Ovary (tissue), 3 donors: ENCODE data around the gene MTHFD2.

Experiments
- EP300 ChIP-seq: sonication (generic); formaldehyde crosslinking; IDR thresholded peaks from one replicate; pipeline ENCODE4 v1.6.1; 2017; ENCODE audit warnings: antibody characterized with exemption
- POLR2A ChIP-seq: fragments of 450-650 bp; IDR thresholded peaks from one replicate; pipeline ENCODE4 v1.6.1; 2017; ENCODE audit warnings: antibody characterized with exemption, mild to moderate bottlenecking, moderate library complexity
- TF ChIP-seq, protein P1 (sequence below), 3 donors: fragments of 450-650 bp in 2 of 3; fragments of 200-600 bp in 1 of 3; IDR thresholded peaks; one replicate each; pipeline versions ENCODE4 v1.5.1 to v1.8.0; 2016 to 2022; ENCODE audit warnings: antibody characterized with exemption in 3 of 3, mild to moderate bottlenecking in 1 of 3
- donor health status: DM: no; HTN: no; CAD: no.

DNA sequence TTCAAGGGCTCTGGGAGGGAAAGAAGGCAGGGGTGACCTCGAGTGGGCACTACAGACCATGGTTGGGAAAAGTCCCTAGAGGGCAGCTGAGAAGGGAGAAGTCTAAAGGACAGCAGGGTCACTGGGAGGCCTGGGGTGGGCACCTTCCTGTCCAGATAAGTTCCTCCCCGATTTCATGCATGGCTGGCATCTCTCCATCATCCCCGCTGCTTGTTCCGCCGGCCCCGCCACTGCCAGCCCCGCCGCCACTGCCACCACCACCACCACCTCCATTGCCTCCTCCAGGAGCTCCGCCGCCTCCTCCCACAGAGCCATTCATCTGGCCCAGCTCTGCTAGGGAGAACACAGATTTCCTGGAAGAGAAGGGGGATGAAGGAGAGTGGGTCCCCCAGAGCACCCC, 53.6 kb downstream of the MTHFD2 start:
- TF ChIP-seq, protein P1, sequence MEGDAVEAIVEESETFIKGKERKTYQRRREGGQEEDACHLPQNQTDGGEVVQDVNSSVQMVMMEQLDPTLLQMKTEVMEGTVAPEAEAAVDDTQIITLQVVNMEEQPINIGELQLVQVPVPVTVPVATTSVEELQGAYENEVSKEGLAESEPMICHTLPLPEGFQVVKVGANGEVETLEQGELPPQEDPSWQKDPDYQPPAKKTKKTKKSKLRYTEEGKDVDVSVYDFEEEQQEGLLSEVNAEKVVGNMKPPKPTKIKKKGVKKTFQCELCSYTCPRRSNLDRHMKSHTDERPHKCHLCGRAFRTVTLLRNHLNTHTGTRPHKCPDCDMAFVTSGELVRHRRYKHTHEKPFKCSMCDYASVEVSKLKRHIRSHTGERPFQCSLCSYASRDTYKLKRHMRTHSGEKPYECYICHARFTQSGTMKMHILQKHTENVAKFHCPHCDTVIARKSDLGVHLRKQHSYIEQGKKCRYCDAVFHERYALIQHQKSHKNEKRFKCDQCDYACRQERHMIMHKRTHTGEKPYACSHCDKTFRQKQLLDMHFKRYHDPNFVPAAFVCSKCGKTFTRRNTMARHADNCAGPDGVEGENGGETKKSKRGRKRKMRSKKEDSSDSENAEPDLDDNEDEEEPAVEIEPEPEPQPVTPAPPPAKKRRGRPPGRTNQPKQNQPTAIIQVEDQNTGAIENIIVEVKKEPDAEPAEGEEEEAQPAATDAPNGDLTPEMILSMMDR (IDR thresholded peaks at IDR 0.05), result no peak
- TF ChIP-seq POLR2A (no peak), EP300 (no peak)
